NCI-H1417 treated with DMSO at 0.1 percent for 48 hours (cell line): ENCODE results near the gene COMMD6.
"Not testable (repeated sequence)": the region's sequence is repeated elsewhere in the genome, so short reads cannot be mapped to it uniquely, and the experiment has no call there.

Source experiments
- DNase-seq: peaks from one replicate; lab custom pipeline; 2025; lab: John Stamatoyannopoulos, UW

COMMD6 gene

GRCh38 chr13:75537401-75538365, at the start of gene COMMD6:
Gene COMMD6 (minus strand): TSS chr13:75537841. CDS start chr13:75537805, 36 bp downstream.
- DNase-seq, result peak; percentile 87

DNA sequence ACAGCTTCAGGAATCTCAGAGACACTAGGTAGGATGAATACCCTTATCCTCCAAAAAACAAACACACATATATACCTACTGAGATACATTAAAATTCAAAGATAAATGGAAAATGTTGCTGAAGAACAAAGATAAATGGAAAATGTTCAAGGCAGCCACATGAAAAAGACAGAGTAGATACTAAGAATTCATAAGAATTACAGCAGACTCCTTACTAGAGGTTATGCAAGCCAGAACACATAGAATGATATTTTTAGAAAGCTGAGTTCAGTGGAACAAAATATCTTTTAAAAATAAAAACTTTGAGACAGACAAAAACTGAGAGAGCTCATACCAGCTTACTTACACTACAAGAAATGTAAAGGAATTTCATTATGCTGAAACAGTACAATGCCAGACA, 47.5 kb upstream of the COMMD6 start:
- no peak for DNase-seq

DNA sequence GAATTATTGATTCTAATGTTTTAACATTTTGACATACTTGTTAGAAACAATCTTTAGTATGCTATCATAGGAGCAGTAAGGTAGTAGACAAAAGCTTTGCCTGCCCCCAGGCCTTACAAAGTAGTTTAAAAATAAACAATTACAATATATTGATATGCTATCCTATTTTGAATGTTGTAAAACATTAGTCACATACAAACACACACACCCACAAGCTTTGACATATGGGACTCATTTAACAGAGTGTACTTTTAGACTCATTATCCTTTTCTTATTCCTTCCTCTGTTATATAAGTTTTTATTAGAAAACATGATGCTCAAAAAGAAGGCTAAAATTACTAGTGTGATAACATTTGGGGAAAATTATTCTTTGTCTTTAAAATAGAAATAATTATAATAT, 45.5 kb upstream of the COMMD6 start:
- DNase-seq, result no peak

DNA sequence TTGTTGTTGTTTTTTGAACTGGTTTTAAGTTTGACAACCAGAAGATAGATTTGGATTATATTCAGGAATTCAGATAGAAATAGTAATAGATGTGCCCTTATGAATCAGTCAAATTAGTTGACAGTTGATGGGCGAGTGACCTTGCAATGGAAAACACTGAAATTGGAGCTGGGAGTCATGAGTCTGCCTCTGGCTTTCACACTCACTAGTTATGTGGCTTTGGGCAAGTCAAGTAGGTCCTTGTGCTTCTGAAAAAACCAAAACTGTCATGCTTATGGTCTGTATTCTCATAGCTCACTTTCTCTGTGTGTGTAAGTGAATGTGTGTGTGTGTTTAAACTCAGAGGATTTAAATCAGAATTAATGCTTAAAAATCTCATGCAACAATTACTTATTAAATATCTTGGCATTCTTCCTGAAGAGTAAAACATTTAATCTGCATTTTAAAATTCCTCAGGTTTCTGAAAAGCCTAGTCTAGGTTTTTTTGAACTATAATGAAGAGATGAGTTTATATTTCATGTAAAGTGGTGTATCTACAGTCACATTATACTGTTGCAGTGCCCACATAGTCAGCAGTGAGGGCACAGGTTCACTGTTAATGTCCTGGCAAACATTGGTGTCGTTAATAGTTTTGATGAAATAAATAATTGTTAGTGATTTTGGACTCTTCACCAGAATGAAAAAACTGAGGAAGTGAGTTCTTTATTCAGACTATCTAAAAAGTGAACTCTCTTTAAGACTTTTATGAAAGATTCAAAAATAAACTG, 44.4 kb upstream of the COMMD6 start:
- no peak for DNase-seq

DNA sequence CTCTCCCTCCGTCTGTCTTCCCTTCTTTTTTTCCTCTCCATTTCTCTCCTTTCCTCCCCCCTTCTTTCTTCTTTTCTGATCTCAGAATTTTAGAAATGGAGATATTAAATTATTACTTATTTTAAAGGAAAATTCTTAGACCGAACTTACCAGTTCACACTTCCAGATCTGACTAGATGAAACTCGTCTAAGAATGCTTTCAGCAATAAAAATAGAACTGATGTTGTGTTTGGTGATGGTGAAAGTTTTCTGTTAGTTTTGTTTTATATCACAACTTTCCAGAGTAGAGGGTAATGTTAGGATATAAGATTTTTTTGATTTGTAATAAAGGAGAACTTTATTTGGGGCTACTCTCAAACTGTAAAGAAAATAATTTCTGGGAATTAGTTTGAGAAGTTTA, 41.9 kb upstream of the COMMD6 start:
- DNase-seq, result no peak

DNA sequence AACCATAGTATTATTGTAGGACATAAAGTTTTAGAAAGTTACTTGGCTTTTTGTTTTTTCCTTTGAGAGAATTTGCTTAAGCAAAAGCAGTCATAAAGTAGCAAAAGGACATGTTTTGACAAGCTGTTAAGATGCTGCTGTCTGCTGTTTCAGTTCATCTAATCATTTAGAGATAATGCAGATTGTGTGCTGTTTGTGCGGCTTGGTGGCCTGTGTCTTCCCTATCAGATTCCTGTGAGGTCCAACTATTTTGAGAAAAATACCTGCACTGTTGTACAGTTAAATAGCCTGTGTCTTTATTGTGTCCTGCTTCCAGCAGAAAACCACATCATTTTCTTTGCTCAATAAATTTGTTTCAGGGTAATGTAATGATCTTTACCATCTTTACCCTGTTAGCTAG, 31.9 kb upstream of the COMMD6 start:
- DNase-seq, result no peak

DNA sequence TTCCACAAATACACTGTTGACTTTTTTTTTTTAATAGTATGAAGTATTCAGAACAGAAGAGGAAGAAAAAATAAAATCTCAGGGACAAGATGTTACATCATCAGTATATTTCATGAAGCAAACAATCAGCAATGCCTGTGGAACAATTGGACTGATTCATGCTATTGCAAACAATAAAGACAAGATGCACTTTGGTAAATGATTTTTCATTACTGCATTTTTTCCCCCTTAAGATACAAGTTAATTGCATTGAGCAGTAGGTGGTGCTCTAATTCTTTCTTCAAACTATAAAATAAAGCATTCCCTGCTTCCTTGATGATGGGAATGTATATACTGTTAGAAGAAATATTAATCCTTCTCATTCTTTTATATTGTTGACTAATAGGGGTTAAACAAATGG, 29.0 kb upstream of the COMMD6 start:
- DNase-seq, result no peak

- no peak for DNase-seq
Measured at GRCh38 chr13:75558145-75558840, 20.7 kb upstream of the COMMD6 start.

DNA sequence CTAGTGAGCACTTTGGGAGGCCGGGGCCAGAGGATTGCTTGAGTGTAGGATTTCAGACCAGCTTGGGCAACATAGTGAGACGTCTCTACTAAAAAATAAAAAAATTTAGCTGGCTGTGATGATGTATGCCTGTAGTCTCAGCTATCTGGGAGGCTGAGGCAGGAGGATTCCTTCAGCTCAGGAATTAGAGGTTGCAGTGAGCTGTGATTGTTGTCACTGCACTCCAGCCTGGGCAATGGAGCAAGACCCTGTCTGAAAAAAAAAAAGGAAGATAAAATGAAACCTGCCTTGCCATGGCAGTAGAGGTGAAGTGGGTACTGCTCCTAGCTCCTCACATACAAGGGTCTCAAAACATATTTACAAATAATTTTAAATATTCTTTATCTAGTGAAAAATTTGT, 19.3 kb upstream of the COMMD6 start:
- no peak for DNase-seq

DNA sequence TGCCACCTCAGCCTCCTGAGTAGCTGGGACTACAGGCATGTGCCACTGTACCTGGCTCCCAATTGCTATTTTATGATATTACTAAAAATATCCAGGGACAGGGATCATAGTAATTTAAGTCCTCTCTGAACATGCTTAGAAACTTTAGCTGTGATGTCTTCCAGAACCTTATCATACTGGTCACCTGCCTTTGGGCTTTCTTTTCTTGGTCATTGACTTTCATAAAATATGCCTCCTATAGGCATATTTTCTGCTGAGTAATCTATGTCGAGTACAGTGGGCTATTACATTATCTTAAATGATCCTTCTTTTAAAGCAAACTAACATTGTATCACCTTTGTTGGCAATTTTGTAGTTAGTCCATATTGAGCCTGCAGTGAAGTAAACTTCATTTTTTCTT, 18.2 kb upstream of the COMMD6 start:
- DNase-seq, result no peak

DNA sequence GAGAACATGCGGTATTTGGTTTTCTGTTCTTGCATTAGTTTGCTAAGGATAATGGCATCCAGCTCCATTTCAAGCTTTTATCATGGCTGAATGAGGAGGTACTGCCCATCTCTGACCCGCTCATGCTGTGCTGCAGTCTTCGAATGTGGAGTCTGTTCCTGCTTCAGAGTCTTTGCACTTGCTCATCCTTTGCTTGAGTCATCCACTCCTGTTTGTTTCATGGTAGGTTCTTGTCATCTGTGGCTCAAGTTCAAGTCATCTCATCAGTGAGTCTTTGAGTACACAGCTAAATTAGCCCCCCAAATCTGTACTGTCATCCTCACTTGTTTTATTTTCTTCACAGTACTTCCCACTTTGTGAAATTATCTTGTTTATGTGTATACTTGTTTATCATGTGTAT, 17.3 kb upstream of the COMMD6 start:
- no peak for DNase-seq

DNA sequence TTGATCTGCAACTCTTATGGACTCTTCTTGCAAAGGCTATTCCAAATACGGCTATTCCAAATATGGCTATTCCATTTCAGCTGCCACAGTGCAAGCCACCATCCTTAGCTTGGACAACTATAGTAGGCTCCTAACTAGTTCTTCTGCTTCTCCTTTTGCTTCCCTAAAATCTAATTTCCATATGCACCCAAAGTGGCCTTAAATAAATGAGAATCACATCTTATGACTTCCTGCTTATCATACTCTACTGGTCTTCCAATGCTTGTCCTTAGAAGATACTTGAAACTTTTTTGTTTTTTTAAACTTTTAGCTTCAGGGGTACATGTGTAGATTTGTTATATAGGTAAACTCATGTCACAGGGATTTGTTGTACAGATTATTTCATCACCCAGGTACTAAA, 16.8 kb upstream of the COMMD6 start:
- DNase-seq, result no peak

DNA sequence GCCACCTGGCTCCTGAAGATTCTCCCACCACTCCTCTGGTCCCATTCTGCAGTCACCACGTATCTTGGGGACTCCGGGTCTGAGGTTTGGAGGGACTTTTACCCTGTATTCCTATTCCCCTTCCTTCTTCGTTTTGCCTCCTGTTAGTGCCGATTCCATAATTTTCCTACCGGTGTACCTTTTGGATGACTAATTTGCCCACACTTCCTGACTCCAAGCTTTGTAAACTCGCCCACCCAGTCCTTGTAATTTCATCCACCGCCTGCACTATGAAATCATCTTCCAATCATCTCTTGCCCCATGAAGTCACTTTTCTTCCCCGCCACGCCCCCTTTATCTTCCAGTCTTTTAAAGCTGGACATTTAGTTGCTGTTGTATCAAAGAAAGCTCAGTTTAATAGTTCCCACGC, 12.5 kb upstream of the COMMD6 start:
- no peak for DNase-seq

DNA sequence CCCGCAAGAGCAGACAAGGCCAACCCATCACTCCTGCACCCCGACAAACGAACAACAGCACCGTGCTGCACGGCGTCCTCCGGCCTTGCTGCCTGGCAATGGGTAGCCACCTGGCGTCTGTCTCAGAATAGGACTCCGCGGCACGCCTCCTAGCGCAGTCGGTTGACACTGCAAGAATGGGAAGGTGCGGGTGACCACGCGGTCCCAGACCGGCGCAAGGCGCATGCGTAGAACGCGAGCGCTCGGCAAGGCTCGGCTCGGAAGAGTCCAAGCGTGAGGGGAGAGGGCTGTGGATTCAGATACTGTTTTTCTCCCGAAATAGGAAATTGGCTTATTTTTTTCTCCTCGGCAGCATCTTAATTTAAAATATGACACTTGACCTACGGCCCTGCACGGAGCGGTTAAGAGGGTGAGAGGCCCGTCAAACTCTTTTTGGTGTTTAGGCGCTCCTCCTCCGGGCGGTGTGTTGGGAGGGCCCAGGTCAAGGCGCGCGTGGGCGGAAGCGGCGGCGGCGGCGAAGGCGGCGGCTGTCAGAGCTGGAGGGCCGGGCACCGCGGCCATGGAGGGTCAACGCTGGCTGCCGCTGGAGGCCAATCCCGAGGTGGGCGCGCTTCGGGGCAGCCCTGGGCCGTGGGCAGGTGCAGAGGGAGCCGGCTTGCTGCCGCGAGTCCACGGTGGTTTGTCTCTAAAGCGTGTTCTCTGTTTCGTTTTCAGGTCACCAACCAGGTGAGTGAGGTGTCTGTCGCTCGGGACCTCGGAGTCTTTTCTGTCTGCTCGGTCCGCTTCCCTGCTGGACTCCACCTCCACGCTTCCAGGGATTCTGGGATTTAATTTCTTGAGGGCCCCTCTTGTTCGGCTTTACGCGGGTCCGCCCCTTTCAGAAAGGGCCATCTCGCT, 11.9 kb upstream of the COMMD6 start, which contains the start of gene UCHL3:
Gene UCHL3, plus strand, starts transcription at position 530 of the 897 bp plus-strand sequence. Its CDS starts 30 bp downstream, at position 560.
- peak; percentile 96 for DNase-seq

DNA sequence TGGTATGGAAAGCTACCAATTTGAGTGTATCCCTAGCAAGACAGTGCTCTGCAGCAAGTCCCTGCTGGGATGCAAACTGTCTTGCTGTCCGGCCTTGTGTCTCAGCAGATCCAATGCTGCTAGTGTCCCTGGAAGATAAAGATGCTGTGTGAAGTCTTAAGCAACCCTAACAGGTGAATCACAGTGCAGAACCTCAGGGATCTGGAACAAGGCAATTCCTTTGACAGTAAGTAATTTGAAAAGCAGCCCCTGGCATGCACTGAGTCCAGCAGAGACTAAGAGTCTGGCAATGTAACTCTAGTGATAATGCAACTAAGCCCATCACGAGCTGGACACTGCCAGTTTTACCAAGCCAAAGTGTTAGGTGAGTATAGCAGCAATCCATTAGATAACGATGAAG, 10.3 kb upstream of the COMMD6 start:
- no peak for DNase-seq

- DNase-seq, result not testable (repeated sequence)
Measured at GRCh38 chr13:75545386-75545785, 7.7 kb upstream of the COMMD6 start.

DNA sequence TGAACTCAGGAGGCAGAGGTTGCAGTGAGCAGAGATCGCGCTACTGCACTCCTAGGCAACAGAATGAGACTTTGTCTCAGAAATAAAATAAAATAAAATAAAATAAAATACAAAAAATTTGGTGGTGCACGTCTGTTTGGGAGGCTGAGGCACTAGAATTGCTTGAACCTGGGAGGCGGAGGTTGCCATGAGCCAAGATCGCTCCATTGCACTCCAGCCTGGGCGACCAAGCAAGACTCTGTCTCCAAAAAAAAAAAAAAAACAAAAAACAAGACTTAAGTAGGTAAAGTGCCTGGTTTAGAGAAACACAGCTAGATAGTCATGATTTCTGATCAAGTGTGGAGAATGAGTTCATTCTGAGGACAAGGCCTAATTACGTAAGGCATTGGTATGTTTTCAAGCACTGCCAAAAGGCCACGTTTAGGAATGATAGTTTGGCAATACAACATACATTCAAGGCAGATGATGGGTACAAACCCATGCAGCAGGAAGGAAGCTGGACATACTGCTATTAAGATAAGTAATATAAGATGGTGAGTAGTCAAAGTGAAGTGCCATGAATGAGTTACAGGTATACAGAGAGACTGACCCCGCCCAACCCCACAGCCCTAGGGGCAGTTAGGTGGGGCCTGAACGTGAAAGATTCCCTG, 7.2 kb upstream of the COMMD6 start:
- no peak for DNase-seq

GRCh38 chr13:75541961-75542360, 4.3 kb upstream of the COMMD6 start:
- DNase-seq, result no peak

GRCh38 chr13:75541287-75541686, 3.6 kb upstream of the COMMD6 start:
- no peak for DNase-seq

DNA sequence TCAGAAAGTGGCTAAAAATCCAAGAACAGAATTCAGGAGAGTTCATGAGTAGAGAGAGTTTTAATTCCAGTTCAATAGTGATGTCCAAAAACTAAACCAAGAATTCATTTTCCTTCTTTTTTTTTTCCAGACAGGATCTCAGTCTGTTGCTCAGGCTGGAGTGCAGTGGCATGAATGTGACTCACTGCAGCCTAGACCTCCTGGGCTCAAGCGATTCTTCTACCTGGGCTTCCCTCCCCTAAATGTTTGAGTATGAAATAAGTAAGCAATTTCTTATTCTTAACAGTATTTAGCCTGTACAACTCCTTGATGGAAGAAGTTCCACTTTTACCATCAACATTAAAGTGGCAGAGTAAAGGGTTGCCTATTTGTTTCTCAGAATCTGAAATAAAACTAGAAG, 3.8 kb downstream of the COMMD6 start:
- no peak for DNase-seq

DNA sequence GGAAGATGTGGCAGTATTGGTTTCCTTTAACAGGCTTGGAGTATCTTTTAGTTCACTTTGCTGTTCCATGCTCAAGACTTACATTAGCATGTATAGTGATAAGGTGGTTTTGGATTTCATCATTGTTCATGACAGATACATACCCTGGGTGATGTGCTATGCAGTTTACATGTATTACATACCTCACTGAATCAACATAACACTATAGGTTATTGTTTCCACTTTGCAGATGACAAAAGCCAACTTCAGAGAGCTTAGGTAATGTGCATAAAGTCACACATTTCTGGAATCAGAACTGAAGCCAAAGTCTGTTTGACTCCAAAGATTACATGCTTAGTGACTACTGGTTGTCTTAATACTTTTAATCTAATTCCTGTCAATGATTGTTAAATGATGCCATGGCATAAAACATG, 7.1 kb downstream of the COMMD6 start:
- DNase-seq, result no peak
